ENCODE measurements around the gene SMARCD1.
"Not testable (repeated sequence)": the region's sequence is repeated elsewhere in the genome, so short reads cannot be mapped to it uniquely, and the experiment has no call there.

The SMARCD1 gene

DNA sequence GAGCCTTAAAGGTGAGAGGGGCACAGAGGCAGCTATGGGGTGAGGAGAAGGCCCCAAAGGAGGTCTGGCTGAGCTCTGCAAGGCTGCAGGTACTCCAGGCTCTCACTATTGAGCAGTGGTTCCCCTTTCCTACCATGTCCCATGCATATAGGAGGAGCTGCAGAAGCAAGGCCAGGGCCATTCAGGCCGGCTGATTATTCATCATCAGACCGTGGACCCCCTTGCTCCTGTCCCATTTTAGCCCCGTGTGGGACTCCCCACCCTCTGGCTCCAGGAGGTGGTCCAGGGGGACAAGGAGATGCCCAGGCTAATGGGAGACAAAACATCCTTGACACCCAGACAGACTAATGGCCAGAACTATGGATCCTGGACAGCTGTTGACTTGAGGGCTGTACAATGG is 21.8 kb downstream of the SMARCD1 start:
- no peak for DNase-seq

DNA sequence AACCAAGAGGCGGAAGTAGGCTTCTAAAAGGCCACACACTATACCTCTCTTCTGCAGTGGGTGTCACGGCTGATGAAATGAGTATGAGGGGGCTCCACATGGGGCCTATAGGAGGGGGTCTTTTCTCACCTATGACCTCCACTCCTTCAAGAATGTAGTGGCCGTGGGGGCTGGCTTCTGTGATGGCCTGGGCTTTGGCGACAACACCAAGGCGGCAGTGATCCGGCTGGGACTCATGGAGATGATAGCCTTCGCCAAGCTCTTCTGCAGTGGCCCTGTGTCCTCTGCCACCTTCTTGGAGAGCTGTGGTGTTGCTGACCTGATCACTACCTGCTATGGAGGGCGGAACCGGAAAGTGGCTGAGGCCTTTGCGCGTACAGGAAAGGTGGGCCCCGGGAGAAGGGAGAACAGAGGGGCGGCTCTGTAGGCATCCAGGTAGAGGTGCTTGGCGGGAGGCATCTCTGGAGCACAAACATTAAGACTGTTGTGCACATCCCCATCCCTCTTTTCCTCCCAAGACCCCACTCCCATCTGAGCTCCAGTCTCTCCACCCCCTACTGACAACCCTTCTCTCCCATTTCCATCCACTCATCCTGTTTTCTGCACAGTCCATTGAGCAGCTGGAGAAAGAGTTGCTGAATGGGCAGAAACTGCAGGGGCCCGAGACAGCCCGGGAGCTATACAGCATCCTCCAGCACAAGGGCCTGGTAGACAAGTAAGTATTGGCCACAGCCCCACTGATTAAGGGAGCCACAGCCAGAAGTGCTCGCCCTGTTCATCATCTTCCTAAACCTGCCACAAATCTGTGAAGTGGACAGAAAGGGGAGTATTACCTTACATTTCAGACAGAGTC is 22.5 kb downstream of the SMARCD1 start:
- DNase-seq: no peak

DNA sequence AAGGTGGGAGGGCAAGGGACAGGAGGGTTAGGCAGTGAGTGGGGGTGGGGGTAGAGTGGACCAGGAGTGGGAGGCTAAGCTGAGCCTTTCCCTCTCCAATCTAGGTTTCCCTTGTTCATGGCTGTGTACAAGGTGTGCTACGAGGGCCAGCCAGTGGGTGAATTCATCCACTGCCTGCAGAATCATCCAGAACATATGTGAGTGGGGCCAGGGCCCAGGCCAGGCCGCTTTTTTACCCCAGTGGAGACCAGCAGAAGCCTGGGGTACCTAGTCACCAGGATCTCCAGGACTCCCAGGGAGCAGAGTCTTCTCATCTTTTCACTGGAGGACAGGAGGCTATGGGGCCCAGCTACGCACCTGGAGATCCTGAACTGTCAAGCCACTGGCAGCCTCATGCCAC is 24.2 kb downstream of the SMARCD1 start:
- no peak for DNase-seq

DNA sequence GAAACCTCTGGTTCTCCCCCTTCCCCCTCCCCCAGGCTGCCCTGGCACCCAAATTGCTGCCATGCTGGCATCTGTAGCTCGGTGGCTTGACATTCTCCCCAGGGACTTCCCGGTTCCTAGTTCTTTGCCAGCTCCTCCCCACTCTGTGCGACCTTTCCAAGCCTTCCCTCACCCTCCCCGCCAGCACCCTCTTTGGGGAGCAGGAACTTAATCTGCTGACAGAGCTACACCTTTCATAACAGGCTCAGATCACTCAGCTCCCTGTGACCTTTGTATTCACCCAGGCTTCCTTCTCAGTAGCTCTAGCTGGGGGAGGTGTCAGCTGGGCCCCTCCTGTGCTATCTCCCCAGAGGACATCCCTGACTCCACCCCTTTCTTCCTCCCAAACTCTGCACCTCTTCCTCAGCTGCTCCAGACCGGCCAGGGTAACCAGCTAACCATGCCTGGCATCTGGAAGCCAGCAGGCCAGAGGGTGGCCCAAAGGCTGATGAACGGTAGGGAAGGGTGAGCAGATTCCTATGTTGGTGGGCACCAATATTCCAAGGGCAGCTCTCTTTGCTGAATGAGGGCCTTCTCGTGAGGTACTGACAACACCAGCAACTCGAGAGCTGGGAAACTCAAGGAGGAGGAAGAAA is 25.1 kb downstream of the SMARCD1 start:
- no peak for DNase-seq

DNA sequence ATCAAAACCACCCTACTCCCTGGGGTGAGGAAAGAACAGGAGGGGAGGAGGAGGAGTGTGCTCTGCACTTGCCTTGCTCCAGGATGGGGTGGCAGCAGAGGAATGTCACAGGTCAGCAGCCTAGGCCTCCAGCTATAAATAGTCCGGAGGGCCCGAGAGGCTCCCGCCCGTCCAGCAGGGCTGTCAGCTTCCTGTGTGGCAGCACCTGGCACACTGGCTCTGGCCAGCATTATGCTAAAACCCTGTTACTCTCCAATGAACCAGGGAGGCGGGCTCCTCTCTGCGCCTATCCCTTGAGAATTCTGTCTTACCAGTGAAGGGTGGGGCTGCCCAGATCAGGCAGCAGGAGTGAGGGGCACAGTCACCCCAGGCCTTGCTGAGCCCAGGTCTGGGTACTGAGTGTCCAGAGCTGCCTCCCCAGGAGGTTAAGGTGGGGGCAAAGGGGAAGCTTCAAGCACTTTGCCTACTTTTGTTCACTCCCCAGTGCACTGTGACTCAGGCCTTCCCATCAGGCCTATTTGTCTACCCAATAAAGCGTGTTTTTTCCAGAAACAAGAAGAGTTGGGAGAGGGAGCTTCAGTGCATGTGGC is 25.7 kb downstream of the SMARCD1 start:
- no peak for DNase-seq

DNA sequence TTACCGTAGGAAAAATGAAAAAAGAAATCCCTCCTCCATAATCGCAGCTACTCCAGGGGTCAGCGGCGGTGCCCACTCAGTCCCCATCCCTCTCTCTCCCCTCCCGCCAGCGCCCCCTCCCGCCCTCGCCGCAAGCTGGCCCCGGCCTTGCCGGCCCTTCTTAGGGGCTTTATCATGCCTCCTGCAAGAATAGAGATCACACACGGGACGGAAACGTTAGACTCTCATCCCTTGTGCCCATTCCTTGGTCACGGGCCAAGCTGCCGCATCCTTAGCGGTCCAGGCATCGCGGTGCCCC is 26.2 kb downstream of the SMARCD1 start:
- DNase-seq: no peak

DNA sequence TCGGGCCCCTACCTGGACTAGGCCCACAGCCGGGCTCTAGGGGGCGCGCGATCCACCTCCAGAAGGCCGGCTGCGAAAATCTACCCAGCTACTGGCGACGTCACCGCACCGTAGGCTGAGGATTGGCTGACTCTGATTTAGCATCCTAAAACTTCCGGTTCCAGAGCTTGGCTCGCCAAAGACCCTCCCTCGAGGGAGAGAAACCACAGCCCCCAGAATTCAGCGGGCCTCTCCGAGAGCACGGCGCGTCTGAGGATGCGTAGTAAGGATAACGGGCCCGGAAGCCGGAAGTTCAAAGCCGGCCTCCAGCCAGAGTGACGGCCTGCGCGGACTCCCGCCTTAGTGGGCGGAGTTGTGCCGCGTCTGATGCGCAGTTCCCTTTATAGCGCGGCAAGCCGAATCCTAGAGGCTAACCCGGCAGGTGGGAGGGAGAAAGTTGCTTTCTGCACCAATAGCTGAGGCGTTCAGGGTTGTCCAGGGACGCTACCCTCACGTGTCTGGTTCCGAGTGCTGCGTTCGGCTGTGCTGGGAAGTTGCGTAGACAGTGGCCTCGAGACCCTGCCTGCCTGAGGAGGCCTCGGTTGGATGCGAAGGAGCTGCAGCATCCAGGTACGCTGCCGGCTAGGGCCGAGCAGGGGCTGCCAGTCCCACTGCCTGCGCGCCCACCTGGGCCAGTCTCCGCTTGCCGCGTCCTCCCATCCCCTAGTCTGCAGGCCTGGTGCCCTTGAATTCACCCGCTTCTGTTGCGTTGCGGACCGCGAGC is 26.7 kb downstream of the SMARCD1 start, which contains the start of gene COX14:
TSS of gene COX14 (plus strand) at position 544 of the 763 bp plus-strand sequence. CDS start 7,808 bp downstream, outside the sequence.
- peak; percentile 94 for DNase-seq

DNA sequence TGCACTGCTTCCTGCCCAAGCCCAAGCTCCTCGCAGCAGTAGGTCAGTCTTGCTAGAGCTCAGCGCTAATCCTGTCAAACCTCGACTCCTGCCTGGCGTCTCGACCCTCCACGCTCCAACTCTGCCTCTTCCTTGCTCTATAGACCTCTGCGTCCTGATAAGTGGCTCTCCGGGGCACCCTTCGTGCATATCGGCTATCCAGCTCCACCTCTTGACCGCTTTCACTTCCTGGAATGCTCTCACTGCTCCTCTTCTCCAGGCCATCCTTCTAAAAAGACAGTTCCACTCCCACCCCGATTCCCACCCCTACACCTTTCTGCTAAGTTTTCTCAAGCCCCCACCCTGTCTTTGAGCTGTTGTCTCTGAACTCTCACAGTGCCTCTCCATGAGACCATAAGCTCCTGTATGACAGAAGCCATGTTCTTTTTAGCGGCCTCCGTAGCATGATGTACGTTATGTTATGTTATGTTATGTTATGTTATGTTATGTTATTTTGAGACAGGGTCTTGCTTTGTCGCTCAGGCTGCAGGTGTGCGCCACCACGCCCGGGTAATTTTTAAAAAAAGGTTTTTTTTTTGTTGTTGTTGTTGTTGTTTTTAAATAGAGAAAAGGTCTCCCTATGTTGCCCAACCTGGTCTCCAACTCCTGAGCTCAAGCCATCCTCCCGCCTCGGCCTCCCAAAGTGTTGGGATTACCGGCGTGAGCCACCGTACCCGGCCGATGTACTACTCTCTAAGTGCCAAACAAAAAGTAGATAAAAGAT is 27.5 kb downstream of the SMARCD1 start:
- no peak for DNase-seq

DNA sequence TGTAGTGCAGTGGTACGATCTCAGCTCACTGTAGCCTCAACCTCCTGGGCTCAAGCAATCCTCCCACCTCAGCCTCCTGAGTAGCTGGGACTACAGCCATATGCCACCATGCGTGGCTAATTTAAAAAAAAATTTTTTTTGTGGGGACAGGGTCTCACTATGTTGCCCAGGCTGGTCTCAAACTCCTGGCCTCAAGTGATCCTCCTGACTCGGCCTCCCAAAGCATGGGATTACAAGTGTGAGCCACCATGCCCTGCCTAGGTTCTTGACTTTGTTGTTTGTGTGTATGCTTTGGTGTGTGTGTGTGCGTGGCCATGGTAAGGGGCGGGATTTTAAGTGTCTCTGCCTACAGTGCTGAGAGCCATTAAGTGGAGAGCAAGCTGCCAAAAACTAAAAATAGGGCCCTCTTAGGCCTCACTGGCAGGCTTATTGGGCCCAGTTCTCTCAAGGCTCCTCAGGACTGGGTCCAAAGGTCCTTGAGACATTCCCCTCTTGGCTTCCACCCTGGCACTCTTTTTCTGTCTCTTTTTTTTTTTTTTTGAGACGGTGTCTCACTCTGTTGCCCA is 32.0 kb downstream of the SMARCD1 start:
- DNase-seq: no peak

DNA sequence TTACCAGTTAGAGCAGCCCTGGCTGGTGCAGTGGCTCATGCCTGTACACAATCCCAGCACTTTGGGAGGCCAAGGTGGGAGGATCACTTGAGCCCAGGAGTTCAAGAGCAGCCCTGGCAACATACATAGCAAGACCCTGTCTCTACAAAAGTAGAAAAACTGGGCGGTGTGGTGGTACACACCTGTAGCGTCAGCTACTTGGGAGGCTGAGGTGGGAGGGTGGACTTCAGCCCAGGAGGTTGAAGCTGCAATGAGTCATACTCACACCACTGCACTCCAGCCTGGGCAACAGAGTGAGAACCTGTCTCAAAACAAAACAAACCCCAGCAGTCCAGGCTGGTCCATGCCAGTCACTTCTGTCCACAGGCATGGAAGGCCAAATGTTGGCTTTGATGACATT is 34.2 kb downstream of the SMARCD1 start:
- DNase-seq: no peak

DNA sequence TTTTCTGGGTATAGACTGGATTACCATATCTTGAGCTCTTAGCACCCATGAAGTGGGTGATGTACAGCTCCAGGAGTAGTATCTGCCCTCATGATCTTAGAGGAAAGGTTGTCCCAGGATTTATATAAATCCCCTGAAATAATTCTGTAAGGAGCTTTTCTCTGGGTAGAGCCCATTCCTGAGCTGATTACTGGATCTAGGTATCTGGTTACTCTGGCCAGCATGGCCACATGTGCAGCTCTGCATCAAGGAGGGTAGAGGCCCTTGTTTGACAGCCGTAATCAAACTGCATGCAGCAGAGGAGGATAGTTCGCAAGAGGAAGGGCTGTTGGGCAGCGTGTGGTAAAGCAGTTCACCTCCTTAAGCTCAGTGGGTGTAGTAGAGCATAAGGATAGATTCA is 35.4 kb downstream of the SMARCD1 start:
- no peak for DNase-seq

DNA sequence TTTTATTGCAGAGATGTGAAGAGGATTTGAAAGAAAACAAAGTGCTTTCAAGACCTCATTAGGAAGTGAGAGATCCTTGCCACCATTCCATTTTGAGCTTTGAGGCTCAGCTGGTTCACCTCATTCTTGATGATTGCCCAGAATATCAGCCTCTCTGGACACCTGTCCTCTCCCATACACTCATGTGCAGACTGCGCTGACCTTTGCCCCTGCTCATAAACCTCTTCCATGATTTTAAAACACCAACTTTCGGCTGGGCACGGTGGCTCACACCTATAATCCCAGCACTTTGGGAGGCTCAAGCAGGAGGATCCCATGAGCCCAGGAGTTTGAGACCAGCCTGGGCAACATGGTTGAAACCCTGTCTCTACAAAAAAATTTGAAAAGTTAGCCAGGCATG is 35.8 kb downstream of the SMARCD1 start:
- no peak for DNase-seq

DNA sequence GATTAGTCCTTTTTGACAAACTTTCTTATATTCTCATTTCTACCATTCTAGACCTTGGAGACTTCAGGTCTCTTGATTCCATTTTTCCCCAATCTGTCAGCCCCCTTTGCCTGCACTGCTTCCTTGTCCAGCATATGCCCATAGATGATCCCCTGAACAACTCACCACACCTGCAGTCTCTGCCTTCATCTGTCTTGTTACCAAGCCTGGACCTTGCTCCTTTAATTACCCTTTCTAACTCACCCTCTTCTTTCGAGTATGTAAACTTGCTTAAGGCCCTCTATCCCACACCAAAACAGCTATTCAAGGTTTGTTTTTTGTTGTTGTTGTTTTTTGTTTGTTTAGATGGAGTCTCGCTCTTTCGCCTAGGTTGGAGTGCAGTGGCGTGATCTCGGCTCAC is 36.5 kb downstream of the SMARCD1 start:
- DNase-seq: no peak

DNA sequence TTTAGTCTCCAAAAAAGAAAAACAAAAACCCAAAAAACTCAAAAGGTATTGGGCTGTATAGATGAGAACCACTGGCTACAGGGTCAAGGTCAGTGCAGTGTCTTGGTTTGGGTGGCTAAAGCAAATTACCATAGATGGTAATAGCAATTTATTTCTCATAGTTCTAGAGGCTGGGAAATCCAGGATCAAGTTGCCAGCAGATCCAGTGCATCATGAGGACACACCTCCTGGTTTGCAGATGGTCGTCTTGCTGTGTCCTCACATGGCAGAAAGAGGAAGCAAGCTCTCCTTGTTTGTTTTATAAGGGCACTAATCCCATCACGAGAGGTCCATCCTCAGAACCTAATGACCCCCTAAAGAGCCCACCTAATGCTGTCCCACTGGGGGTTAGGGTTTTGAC is 38.1 kb downstream of the SMARCD1 start:
- DNase-seq: no peak

DNA sequence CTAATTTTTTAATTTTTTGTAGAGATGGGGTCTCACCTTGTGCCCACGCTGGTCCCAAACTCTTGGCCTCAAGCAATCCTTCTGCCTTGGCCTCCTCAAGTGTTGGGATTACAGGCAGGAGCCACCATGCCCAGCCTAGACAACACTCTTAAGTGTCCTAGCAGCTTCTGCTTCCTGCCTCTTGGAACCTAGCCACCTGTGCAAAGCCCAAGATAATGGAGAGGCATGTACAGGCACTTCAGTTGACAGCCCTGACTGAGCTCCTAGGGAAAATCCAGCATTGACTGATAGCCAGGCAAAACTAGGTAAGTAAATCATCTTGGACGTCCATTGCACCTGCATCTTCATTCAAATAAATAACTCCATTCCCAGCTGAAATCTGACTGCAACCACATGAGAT is 42.4 kb downstream of the SMARCD1 start:
- DNase-seq: peak; percentile 4

DNA sequence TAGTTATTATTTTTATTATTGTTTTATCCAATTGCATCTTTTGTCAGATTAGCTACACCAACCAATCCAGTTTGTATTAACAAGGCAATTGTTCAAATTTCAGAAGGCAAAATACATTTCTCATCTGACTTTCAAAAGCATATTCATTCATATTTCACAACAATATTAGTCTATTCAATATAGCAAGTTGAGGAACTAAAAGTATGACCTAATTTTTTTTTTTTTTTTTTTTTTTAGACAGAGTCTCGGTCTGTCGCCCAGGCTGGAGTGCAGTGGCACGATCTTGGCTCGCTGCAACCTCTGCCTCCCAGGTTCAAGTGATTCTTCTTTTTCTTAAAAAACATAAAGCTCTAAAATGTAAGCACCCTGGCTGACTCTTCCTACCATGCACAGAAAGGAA is 44.1 kb downstream of the SMARCD1 start:
- DNase-seq: no peak

DNA sequence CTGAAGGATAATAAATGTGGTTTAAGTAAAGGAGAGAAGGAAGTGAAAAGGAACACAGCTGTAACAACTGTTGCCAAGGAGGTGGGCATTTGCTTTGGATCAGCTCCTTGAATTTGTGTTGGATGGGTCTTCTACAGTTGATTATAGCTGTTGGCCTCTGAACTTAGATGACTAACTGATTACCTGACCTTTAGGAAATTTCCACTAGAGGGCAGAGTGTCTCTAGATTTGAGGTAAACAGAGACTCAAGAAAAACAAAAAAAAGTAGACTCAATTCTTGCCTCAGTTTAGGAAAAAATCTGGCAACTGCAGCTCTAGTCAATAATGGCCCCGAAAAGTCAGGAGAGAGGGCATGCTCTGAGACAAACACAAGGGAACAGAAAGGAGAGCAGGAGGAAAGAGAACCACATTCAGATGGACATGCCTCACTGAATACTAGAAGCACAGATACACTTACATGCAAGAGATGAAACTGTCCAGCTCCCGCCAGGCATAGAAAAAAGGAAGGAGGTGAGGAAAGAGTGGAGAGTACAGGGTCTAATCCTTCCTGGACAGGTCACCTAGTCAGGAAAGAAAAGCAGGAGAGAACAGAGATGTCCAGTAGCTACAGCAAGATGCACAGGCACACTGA is 47.5 kb downstream of the SMARCD1 start:
- DNase-seq: no peak

DNA sequence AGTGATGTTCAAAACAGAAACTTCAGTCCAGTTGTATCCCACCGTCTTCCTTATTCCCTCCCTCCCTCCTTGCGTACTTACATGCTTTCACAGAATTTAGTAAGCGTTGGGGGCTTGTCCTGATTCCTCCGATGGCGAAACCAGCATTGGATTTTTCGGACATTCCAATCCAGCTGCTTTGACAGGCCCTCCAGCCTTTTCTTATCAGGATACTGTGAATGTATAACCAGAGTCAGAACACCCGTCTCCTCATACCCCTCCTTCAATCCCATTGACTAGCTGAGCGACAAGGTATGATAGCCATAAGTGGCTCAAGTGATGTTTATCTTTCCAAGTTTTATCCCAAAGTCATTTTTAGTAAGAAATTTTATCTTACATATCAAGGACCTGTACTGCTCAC is 57.9 kb downstream of the SMARCD1 start:
- no peak for DNase-seq

DNA sequence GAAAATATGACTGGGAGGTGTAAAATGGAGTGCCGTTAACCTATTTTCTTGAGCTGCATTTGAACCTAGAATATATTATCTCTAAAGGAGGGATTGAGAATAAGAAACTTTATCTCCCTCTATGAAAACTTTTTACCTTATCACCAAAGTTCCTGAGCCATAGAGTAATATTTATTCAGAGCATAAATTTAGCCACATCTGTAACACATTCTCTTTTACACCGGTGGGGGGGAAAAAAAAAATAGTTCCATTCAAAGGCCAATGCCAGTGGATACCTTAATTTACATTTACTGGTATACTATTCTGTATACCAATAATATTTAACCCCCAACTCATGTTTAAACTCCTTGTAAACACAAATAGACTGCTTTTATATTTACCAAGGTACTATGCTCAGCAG is 60.3 kb downstream of the SMARCD1 start:
- no peak for DNase-seq

DNA sequence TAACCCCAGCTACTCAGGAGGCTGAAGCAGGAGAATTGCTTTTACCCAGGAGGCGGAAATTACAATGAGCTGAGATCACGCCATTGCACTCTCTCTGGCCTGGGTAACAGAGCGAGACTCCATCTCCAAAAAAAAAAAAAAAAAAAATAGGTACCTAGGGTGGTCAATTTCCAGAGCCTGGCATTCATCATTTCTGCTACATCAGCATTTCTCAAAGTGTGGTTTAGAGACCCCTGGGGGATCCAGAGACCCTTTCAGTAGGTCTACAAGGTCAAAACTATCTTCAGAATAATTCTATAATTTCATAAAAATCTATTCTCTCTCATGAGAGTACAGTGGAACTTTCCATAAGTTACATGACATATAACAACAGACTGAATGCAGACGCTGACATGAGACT is 62.1 kb downstream of the SMARCD1 start:
- no peak for DNase-seq

DNA sequence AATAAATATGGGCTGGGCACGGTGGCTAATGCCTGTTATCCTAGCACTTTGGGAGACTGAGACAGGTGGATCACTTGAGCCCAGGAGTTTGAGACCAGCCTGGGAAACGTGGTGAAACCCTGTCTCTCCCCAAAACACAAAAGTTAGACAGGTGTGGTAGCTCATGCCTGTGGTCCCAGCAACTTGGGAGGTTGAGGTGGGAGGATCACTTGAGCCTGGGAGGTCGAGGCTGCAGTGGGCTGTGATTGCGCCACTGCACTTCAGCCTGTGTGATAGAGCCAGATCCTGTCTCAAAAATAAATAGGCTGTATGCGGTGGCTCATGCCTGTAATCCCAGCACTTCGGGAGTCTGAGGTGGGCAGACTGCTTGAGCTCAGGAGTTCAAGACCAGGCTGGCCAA is 62.9 kb downstream of the SMARCD1 start:
- not testable (repeated sequence) for DNase-seq

DNA sequence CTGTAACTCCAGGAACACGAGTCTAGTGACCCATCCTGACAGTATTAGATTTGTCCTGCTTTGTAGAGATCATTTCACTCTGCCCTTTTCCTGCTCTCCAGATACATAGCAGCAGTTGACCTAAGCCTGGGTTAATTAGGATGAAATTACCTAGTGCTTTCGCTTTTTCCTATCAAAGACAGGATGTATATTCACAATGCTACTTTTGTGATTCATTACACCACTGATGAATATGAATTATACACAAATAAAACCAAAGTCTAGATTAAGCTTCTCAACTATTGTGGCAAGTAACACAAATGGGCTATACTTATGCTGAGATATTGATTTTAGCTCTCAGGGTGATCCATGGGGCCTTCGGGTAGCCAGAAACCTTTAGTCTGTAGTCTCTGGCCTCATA is 64.2 kb downstream of the SMARCD1 start:
- no peak for DNase-seq

Data from NCI-H1105 (cell line).